GM19463 (cell line): ENCODE data around the gene MLH3.

ENCODE experiments used
- ATAC-seq: cut with Tn5 transposase; IDR thresholded peaks from one replicate; pipeline ENCODE4 v1.9.1; 2021; ENCODE audit warnings: mild to moderate bottlenecking, moderate library complexity; ENCODE audit not compliant: unreplicated experiment

Gene MLH3

GRCh38 chr14:75050852-75051555, at the start of gene MLH3:
Gene MLH3 (minus strand): TSS chr14:75051467. CDS start chr14:75049655, 1,812 bp downstream.
- peak; percentile 66 for ATAC-seq

GRCh38 chr14:75098682-75099081, 47.4 kb upstream of the MLH3 start:
- ATAC-seq: no peak

GRCh38 chr14:75098212-75098611, 46.9 kb upstream of the MLH3 start:
- ATAC-seq: no peak

GRCh38 chr14:75096959-75097358, 45.7 kb upstream of the MLH3 start:
- no peak for ATAC-seq

- ATAC-seq: no peak
These were observed 44.4 kb upstream of the MLH3 start for GRCh38 chr14:75095690-75096089.

- no peak for ATAC-seq
These were observed 43.6 kb upstream of the MLH3 start for GRCh38 chr14:75094896-75095295.

- no peak for ATAC-seq
These were observed 41.4 kb upstream of the MLH3 start for GRCh38 chr14:75092698-75093097.

- no peak for ATAC-seq
These were observed 40.0 kb upstream of the MLH3 start for GRCh38 chr14:75091251-75091650.

GRCh38 chr14:75090353-75090752, 39.1 kb upstream of the MLH3 start:
- ATAC-seq: no peak

- ATAC-seq: no peak
These were observed 37.5 kb upstream of the MLH3 start for GRCh38 chr14:75088566-75089373.

- no peak for ATAC-seq
These were observed 36.9 kb upstream of the MLH3 start for GRCh38 chr14:75088153-75088552.

GRCh38 chr14:75084513-75084912, 33.2 kb upstream of the MLH3 start:
- ATAC-seq: no peak

- ATAC-seq: no peak
These were observed 32.0 kb upstream of the MLH3 start for GRCh38 chr14:75083271-75083670.

GRCh38 chr14:75081660-75082229, 30.5 kb upstream of the MLH3 start:
- no peak for ATAC-seq

- ATAC-seq: no peak
These were observed 28.3 kb upstream of the MLH3 start for GRCh38 chr14:75079521-75079920.

GRCh38 chr14:75077794-75078193, 26.5 kb upstream of the MLH3 start:
- no peak for ATAC-seq

GRCh38 chr14:75070383-75070782, 19.1 kb upstream of the MLH3 start:
- no peak for ATAC-seq

GRCh38 chr14:75069811-75070145, 18.5 kb upstream of the MLH3 start:
- no peak for ATAC-seq

- peak; percentile 79 for ATAC-seq
These were observed 18.0 kb upstream of the MLH3 start, which contains the start of gene ZC2HC1C for GRCh38 chr14:75069121-75069810. Gene ZC2HC1C (plus strand): TSS chr14:75069641. CDS start chr14:75070574, 933 bp downstream.

- no peak for ATAC-seq
These were observed 17.2 kb upstream of the MLH3 start for GRCh38 chr14:75068294-75069120.
